Ascending aorta (tissue), 2 donors: Measurements from ENCODE around the gene RIMBP2. TPM values are rescaled to one million over a fixed set of nuclear protein-coding genes. Genes with fewer than 3 reads are reported as not detected.
"Not testable (repeated sequence)": the region's sequence is repeated elsewhere in the genome, so short reads cannot be mapped to it uniquely, and the experiment has no call there.

Source experiments
- DNase-seq, 2 donors: peaks; one replicate each; pipeline ENCODE4 v3.0.0-alpha.2; 2019; ENCODE audit warnings: low spot score in 2 of 2
- H3K27ac ChIP-seq, 2 donors: fragments of 200-600 bp; sonication (generic); one replicate each; pipeline ENCODE4 v1.5.1; 2016 to 2017; ENCODE audit warnings: mild to moderate bottlenecking in 1 of 2
- H3K27me3 ChIP-seq: fragments of 200-600 bp; sonication (generic); one replicate; pipeline ENCODE4 v1.5.1; 2017
- H3K36me3 ChIP-seq, 2 donors: fragments of 200-600 bp; sonication (generic); one replicate each; pipeline ENCODE4 v1.5.1; 2016
- H3K4me1 ChIP-seq, 2 donors: fragments of 200-600 bp; sonication (generic); one replicate each; pipeline ENCODE4 v1.5.1; 2016 to 2017; ENCODE audit warnings: mild to moderate bottlenecking in 1 of 2
- H3K4me3 ChIP-seq, 2 donors: fragments of 200-600 bp; sonication (generic); one replicate each; pipeline ENCODE4 v1.5.1; 2016 to 2017; ENCODE audit warnings: mild to moderate bottlenecking in 1 of 2
- H3K9me3 ChIP-seq, 2 donors: fragments of 200-600 bp; sonication (generic); one replicate each; pipeline ENCODE4 v1.5.1; 2016
- CTCF ChIP-seq, 3 experiments: fragments of 200-600 bp in 2 of 3; fragments of 450-650 bp in 1 of 3; sonication (generic) in 2 of 3; IDR thresholded peaks; one replicate each; pipeline ENCODE4 v1.5.1; 2016 to 2019; ENCODE audit warnings: antibody characterized with exemption in 3 of 3, mild to moderate bottlenecking in 1 of 3, moderate library complexity in 1 of 3
- intact Hi-C: fragments of 100-400 bp; cut with DNase I; formaldehyde crosslinking; loops from one replicate; pipeline ENCODE4 v1.15.1; 2023
- total RNA-seq: library from RNA; depleted of rRNA; stranded (reverse); fragments of >200 nt; gene quantifications from one replicate; pipeline ENCODE4 v1.1.0, GENCODE V29; 2016

The RIMBP2 gene
- total RNA-seq, 1 donor from 2014 or later: not detected

- intact Hi-C loops: loop anchor here (10.0 kb wide), 1 partner anchor 698 kb away; no protein-coding TSS in a partner anchor
- Histone ChIP-seq H3K36me3 (no peaks in the 10 kb centered on the region), H3K9me3 (peaks cover 0 to 4% of the 10 kb centered on the region in 2 donors), H3K27me3 (no peaks in the 10 kb centered on the region), H3K27ac (no peak overlapping the region), H3K4me1 (no peaks in the 10 kb centered on the region), H3K4me3 (no peak overlapping the region)
- TF ChIP-seq CTCF (IDR thresholded peaks at IDR 0.05): no peak
- no peak for DNase-seq
These were observed 27.1 kb upstream of the RIMBP2 start for GRCh38 chr12:130743176-130743575.

GRCh38 chr12:130742716-130743115 lies 26.6 kb upstream of the RIMBP2 start:
- Histone ChIP-seq H3K27me3 (no peaks in the 10 kb centered on the region), H3K4me3 (no peak overlapping the region), H3K4me1 (no peaks in the 10 kb centered on the region), H3K36me3 (no peaks in the 10 kb centered on the region), H3K9me3 (peaks cover 0 to 4% of the 10 kb centered on the region in 2 donors), H3K27ac (no peak overlapping the region)
- no peak for TF ChIP-seq CTCF (IDR thresholded peaks at IDR 0.05)
- intact Hi-C loops: loop anchor here (10.0 kb wide), 1 partner anchor 698 kb away; no protein-coding TSS in a partner anchor
- no peak for DNase-seq

GRCh38 chr12:130742112-130742511 lies 26.0 kb upstream of the RIMBP2 start:
- no peak for DNase-seq
- TF ChIP-seq CTCF (IDR thresholded peaks at IDR 0.05): no peak
- intact Hi-C loops: loop anchor here (10.0 kb wide), 1 partner anchor 697 kb away; no protein-coding TSS in a partner anchor
- no peak overlapping the region for H3K27ac ChIP-seq
- H3K4me3 ChIP-seq: no peak overlapping the region
- no peaks in the 10 kb centered on the region for H3K4me1 ChIP-seq
- H3K36me3 ChIP-seq: no peaks in the 10 kb centered on the region
- H3K27me3 ChIP-seq: no peaks in the 10 kb centered on the region
- peaks cover 0 to 4% of the 10 kb centered on the region in 2 donors for H3K9me3 ChIP-seq

GRCh38 chr12:130739571-130739970 lies 23.5 kb upstream of the RIMBP2 start:
- H3K9me3 ChIP-seq: peaks cover 0 to 4% of the 10 kb centered on the region in 2 donors
- H3K27ac ChIP-seq: no peak overlapping the region
- TF ChIP-seq CTCF (IDR thresholded peaks at IDR 0.05): no peak
- DNase-seq: no peak
- no peaks in the 10 kb centered on the region for H3K4me1 ChIP-seq
- no peak overlapping the region for H3K4me3 ChIP-seq
- intact Hi-C loops: no loop called here
- H3K36me3 ChIP-seq: no peaks in the 10 kb centered on the region
- no peaks in the 10 kb centered on the region for H3K27me3 ChIP-seq

- H3K4me3 ChIP-seq, H3K36me3 ChIP-seq, DNase-seq, intact Hi-C loops, H3K4me1 ChIP-seq, H3K27me3 ChIP-seq, H3K27ac ChIP-seq, H3K9me3 ChIP-seq: not testable (repeated sequence)
These were observed 22.3 kb upstream of the RIMBP2 start for GRCh38 chr12:130738403-130738802.

- Histone ChIP-seq H3K27me3 (no peaks in the 10 kb centered on the region), H3K4me3 (no peak overlapping the region), H3K9me3 (peaks cover 0 to 4% of the 10 kb centered on the region in 2 donors), H3K27ac (no peak overlapping the region), H3K36me3 (no peaks in the 10 kb centered on the region), H3K4me1 (no peaks in the 10 kb centered on the region)
- intact Hi-C loops: no loop called here
- DNase-seq: no peak
- no peak for TF ChIP-seq CTCF (IDR thresholded peaks at IDR 0.05)
These were observed 21.6 kb upstream of the RIMBP2 start for GRCh38 chr12:130737731-130738130.
